Peyer's patch (tissue), 4 donors: ENCODE measurements around the gene TICAM1. TPM values are rescaled to one million over a fixed set of nuclear protein-coding genes. Genes with fewer than 3 reads are reported as not detected.
"Not testable (repeated sequence)": the region's sequence is repeated elsewhere in the genome, so short reads cannot be mapped to it uniquely, and the experiment has no call there.

ENCODE experiments used
- DNase-seq, 3 donors: peaks; one replicate each; pipeline ENCODE4 v3.0.0-alpha.2; 2017 to 2019
- H3K27ac ChIP-seq, 4 donors: fragments of 200-600 bp; sonication (generic); one replicate each; pipeline ENCODE4 v1.5.1; 2016 to 2019
- H3K27me3 ChIP-seq, 2 donors: fragments of 200-600 bp; sonication (generic); one replicate each; pipeline ENCODE4 v1.5.1; 2019
- H3K36me3 ChIP-seq, 3 donors: fragments of 200-600 bp; sonication (generic); one replicate each; pipeline ENCODE4 v1.5.1; 2016 to 2019
- H3K4me1 ChIP-seq, 4 donors: fragments of 200-600 bp; sonication (generic); one replicate each; pipeline ENCODE4 v1.5.1; 2016 to 2019
- H3K4me3 ChIP-seq, 4 donors: fragments of 200-600 bp; sonication (generic); 1 replicate in 3 of 4; 2 replicates in 1 of 4; pipeline ENCODE4 v1.5.1; 2016 to 2019; ENCODE audit warnings: mild to moderate bottlenecking in 1 of 4
- H3K9me3 ChIP-seq, 4 donors: fragments of 200-600 bp; sonication (generic); one replicate each; pipeline ENCODE4 v1.5.1; 2016 to 2019; ENCODE audit warnings: mild to moderate bottlenecking in 1 of 4
- POLR2A ChIP-seq, 2 donors: fragments of 450-650 bp; IDR thresholded peaks; one replicate each; pipeline ENCODE4 v1.5.1; 2017; ENCODE audit warnings: antibody characterized with exemption in 2 of 2, mild to moderate bottlenecking in 2 of 2, moderate library complexity in 2 of 2
- total RNA-seq, 4 donors: library from RNA; depleted of rRNA; stranded (reverse); fragments of >200 nt; gene quantifications; one replicate each; pipeline ENCODE4 v1.1.0, GENCODE V29; 2016
- TF ChIP-seq, protein P1 (sequence below), 6 experiments: fragments of 450-650 bp in 4 of 6; fragments of 200-600 bp in 2 of 6; sonication (generic) in 1 of 6; IDR thresholded peaks; one replicate each; pipeline ENCODE4 v1.5.1; 2017 to 2019; ENCODE audit warnings: antibody characterized with exemption in 6 of 6, mild to moderate bottlenecking in 3 of 6, moderate library complexity in 1 of 6

TICAM1 gene
- total RNA-seq, 4 donors from 2014 or later = 14.0 to 45.8 (median 28.8) TPM

DNA sequence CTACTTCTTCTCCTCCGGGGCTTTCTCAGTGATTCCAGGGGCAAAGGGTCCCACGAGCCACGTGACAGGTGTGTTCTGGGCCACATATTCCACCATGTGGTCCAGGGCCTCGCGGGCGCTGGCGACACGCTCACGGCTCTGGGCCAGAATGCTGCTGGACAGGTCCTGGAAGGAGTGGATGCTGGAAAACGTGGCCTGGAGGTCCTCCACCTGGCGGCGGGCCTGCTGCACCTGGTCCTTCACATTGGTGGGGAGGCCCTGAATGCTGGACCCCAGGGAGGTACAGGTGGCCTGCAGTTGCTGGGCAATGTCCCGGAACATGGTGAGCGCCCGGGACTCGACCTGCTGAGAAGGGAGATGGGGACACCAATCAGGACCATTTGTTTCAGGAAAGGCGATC lies 7.7 kb upstream of the TICAM1 start:
- Histone ChIP-seq H3K27ac (no peak overlapping the region), H3K4me1 (peaks cover 0 to 6% (median 0%) of the 10 kb centered on the region in 4 donors), H3K9me3 (no peaks in the 10 kb centered on the region), H3K36me3 (peaks cover 0 to 38% (median 0%) of the 10 kb centered on the region in 3 donors), H3K4me3 (no peak overlapping the region), H3K27me3 (no peaks in the 10 kb centered on the region)
- no peak for DNase-seq
- TF ChIP-seq POLR2A (IDR thresholded peaks at IDR 0.05) = no peak
- TF ChIP-seq, protein P1, sequence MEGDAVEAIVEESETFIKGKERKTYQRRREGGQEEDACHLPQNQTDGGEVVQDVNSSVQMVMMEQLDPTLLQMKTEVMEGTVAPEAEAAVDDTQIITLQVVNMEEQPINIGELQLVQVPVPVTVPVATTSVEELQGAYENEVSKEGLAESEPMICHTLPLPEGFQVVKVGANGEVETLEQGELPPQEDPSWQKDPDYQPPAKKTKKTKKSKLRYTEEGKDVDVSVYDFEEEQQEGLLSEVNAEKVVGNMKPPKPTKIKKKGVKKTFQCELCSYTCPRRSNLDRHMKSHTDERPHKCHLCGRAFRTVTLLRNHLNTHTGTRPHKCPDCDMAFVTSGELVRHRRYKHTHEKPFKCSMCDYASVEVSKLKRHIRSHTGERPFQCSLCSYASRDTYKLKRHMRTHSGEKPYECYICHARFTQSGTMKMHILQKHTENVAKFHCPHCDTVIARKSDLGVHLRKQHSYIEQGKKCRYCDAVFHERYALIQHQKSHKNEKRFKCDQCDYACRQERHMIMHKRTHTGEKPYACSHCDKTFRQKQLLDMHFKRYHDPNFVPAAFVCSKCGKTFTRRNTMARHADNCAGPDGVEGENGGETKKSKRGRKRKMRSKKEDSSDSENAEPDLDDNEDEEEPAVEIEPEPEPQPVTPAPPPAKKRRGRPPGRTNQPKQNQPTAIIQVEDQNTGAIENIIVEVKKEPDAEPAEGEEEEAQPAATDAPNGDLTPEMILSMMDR (IDR thresholded peaks at IDR 0.05) = no peak

DNA sequence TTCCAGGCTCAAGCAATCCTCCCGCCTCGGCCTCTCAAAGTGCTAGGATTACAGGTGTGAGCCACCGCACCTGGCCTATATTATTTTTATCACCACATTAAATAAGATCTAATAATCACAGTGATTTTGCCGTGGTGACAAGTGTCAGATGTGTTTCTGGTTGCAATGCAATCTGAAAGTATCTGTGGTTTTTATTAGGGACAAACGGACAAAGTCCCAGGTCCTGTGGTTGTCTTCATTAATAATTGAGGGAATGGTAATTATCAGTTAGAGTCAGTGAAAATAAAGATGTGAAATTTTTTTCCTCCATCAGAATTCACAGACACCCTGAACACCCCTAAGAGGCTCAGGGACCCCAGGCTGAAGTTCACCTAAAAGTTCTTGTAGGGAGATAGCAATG lies 1.3 kb upstream of the TICAM1 start:
- TF ChIP-seq POLR2A (IDR thresholded peaks at IDR 0.05) = no peak
- TF ChIP-seq, protein P1 (IDR thresholded peaks at IDR 0.05) = no peak
- Histone ChIP-seq H3K27ac (peak overlapping the region in 3 of 4 donors; percentile 92 to 98 (median 96)), H3K4me3 (no peak overlapping the region), H3K9me3 (no peaks in the 10 kb centered on the region), H3K36me3 (peaks cover 0 to 3% (median 0%) of the 10 kb centered on the region in 3 donors), H3K27me3 (no peaks in the 10 kb centered on the region), H3K4me1 (peaks cover 0 to 39% (median 5%) of the 10 kb centered on the region in 4 donors)
- DNase-seq = no peak

DNA sequence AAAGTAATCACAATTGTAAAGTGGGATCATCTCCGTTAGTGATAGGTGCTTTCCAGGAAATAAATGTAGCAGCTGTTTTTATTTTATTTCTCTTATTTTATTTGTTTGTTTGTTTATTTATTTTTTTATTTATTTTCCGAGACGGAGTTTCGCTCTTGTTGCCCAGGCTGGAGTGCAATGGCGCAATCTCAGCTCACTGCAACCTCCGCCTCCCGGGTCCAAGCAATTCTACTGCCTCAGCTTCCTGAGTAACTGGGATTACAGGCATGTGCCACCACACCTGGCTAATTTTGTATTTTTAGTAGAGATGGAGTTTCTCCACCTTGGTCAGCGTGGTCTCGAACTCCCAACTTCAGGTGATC lies 448 bp upstream of the TICAM1 start:
- H3K36me3 ChIP-seq, DNase-seq, H3K9me3 ChIP-seq, H3K27me3 ChIP-seq: not testable (repeated sequence)
- Histone ChIP-seq H3K4me3 (peak overlapping the region; percentile 72 to 99 (median 92)), H3K4me1 (peaks cover 0 to 43% (median 5%) of the 10 kb centered on the region in 4 donors), H3K27ac (peak overlapping the region; percentile 78 to 98 (median 94))

DNA sequence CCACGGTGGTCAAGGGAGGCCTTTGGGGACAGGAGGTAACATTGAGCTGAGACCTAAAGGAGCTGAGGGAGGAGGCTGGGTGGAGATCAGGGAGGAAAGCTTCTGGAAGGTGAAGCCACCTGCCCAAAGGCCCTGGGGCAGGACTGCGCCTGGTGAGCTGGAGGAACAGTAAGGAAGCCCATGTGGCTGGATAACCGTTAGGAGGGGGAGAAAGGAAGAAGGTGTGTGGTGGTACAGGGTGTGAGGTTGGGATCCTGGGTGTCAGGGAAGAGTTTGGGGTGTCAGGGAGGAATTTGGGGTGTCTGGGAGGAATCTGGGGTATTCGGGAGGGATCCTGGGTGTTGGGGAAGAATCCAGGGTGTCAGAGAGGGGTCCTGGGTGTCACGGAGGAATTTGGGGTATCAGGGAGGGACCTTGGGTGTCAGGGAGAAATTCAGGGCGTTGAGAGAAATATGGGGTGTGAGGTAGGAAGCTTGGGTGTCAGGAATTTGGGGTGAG lies 695 bp downstream of the TICAM1 start:
- H3K4me3 ChIP-seq = peak overlapping the region; percentile 72 to 99 (median 92)
- peaks cover 0 to 43% (median 5%) of the 10 kb centered on the region in 4 donors for H3K4me1 ChIP-seq
- H3K9me3 ChIP-seq = no peaks in the 10 kb centered on the region
- DNase-seq = no peak
- TF ChIP-seq POLR2A (IDR thresholded peaks at IDR 0.05) = no peak
- TF ChIP-seq, protein P1 (IDR thresholded peaks at IDR 0.05) = no peak
- H3K27ac ChIP-seq = peak overlapping the region; percentile 78 to 98 (median 94)
- no peaks in the 10 kb centered on the region for H3K27me3 ChIP-seq
- no peaks in the 10 kb centered on the region for H3K36me3 ChIP-seq

DNA sequence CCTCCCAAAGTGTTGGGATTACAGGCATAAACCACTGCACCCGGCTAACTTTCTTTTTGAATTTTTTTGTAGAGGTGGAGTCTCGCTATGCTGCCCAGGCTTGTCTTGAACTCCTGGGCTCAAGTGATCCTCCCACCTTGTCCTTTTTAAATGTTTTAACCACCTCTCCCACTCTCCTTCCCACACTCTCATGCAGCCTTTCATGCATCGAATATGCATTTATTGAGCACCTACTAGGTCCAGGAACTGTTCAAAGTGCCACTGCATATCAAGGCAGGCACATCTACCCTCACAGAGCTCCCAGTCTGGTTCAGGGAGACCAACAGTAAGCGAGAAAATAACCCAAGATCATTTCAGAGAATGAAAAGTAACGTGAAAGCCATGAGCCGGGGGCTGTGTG lies 1.2 kb downstream of the TICAM1 start:
- Histone ChIP-seq H3K27ac (peak overlapping the region; percentile 78 to 98 (median 94)), H3K36me3 (no peaks in the 10 kb centered on the region), H3K9me3 (no peaks in the 10 kb centered on the region), H3K4me3 (peak overlapping the region; percentile 72 to 99 (median 92)), H3K27me3 (no peaks in the 10 kb centered on the region), H3K4me1 (peaks cover 0 to 43% (median 5%) of the 10 kb centered on the region in 4 donors)
- no peak for TF ChIP-seq POLR2A (IDR thresholded peaks at IDR 0.05)
- no peak for DNase-seq

DNA sequence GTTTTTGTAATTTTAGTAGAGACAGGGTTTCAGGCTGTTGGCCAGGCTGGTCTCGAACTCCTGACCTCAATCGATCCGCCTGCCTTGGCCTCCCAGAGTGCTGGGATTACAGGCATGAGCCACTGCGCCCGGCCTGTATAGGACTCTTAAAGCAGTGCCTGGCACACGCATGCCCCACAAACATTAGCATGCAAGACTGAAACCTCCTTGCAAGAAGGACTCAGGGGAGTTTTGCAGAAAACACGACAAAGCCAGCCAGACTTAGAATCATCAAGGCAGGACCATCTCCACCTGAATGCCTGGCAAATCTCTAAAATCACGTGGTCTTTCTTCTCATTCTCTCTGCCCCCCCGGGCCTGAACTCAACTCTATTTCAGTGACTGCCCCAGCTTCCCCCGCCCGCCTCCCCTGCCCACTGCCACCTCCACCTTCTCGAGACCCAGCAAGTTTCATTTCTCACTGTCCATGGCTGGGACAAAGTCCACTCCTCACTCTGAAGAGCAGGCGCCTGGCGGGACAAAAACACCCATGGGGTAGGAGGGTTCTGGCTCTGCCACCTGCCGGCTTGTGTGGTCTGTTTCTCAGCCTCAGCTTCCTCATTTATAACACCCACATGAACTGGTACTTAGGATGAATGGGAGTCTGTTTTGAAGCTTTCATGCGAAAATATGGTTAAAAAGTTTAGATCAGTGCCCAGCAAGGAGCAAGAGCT lies 2.4 kb downstream of the TICAM1 start:
- no peaks in the 10 kb centered on the region for H3K27me3 ChIP-seq
- peak overlapping the region in 2 of 4 donors; percentile 98 to 99 for H3K4me3 ChIP-seq
- H3K9me3 ChIP-seq = no peaks in the 10 kb centered on the region
- no peaks in the 10 kb centered on the region for H3K36me3 ChIP-seq
- no peak for TF ChIP-seq POLR2A (IDR thresholded peaks at IDR 0.05)
- TF ChIP-seq, protein P1 (IDR thresholded peaks at IDR 0.05) = peak in 4 of 6 experiments; percentile 6 to 54 (median 45)
- H3K27ac ChIP-seq = peak overlapping the region; percentile 40 to 84 (median 67)
- H3K4me1 ChIP-seq = peaks cover 0 to 43% (median 5%) of the 10 kb centered on the region in 4 donors
- peak; percentile 49 to 79 (median 79) for DNase-seq
